SU-DHL-6 (cell line): ENCODE data around the gene ZNF641.

Experiments
- H2AFZ ChIP-seq: fragments of 200-600 bp; sonication (generic); 2 replicates; pipeline ENCODE4 v1.6.1; 2014; ENCODE audit warnings: low read depth, mild to moderate bottlenecking, moderate library complexity, mixed read lengths, antibody characterized with exemption, low read length; ENCODE audit not compliant: severe bottlenecking
- H3F3A ChIP-seq: fragments of 200-600 bp; shearing (Covaris generic); 2 replicates; pipeline ENCODE4 v1.6.0; 2016; ENCODE audit warnings: antibody characterized with exemption, mild to moderate bottlenecking; ENCODE audit not compliant: insufficient read depth
- H3K27ac ChIP-seq: fragments of 200-600 bp; sonication (generic); 2 replicates; pipeline ENCODE4 v1.5.1; 2016; ENCODE audit warnings: low read depth, mild to moderate bottlenecking, low read length, moderate library complexity, mixed read lengths
- H3K27me3 ChIP-seq: fragments of 200-600 bp; sonication (generic), shearing (Covaris generic); 2 replicates; pipeline ENCODE4 v1.6.0; 2014; ENCODE audit warnings: mild to moderate bottlenecking, low read length
- H3K36me3 ChIP-seq: fragments of 200-600 bp; sonication (generic); 2 replicates; pipeline ENCODE4 v1.6.1; 2014; ENCODE audit warnings: mild to moderate bottlenecking, low read length, mixed read lengths
- H3K4me2 ChIP-seq: fragments of 300-600, 200-600 bp; shearing (Covaris generic), sonication (generic); 2 replicates; pipeline ENCODE4 v1.6.0; 2014; ENCODE audit warnings: low read length, low read depth, mild to moderate bottlenecking; ENCODE audit not compliant: poor library complexity, severe bottlenecking
- H3K4me3 ChIP-seq: fragments of 200-600 bp; sonication (generic); 2 replicates; pipeline ENCODE4 v1.5.1; 2014; ENCODE audit warnings: antibody characterized with exemption, low read length, mild to moderate bottlenecking, mixed read lengths; ENCODE audit not compliant: insufficient read depth, poor library complexity, severe bottlenecking
- H3K79me2 ChIP-seq: fragments of 200-600 bp; sonication (generic); 2 replicates; pipeline ENCODE4 v1.6.1; 2014; ENCODE audit warnings: mild to moderate bottlenecking, low read length, moderate library complexity; ENCODE audit not compliant: insufficient read depth
- H3K9ac ChIP-seq: fragments of 200-600 bp; sonication (generic); 2 replicates; pipeline ENCODE4 v1.7.0; 2014; ENCODE audit warnings: mild to moderate bottlenecking, low read length
- H3K9me2 ChIP-seq: fragments of 200-600 bp; sonication (generic); replicated peaks from 2 replicates; pipeline ENCODE4 v1.6.1; 2014; ENCODE audit warnings: low read length; ENCODE audit not compliant: insufficient read depth
- H3K9me3 ChIP-seq: fragments of 200-600 bp; sonication (generic); 2 replicates; pipeline ENCODE4 v1.6.1; 2014; ENCODE audit warnings: low read length, mixed read lengths; ENCODE audit not compliant: insufficient read depth
- H4K20me1 ChIP-seq: fragments of 200-600 bp; sonication (generic); 2 replicates; pipeline ENCODE4 v1.6.1; 2014; ENCODE audit warnings: low read depth, mild to moderate bottlenecking, antibody characterized with exemption, low read length, moderate library complexity, mixed read lengths
- CTCF ChIP-seq: fragments of 200-600 bp; sonication (generic); IDR thresholded peaks from one replicate; pipeline ENCODE4 v1.5.1; 2017; ENCODE audit warnings: antibody characterized with exemption, mild to moderate bottlenecking, low read length, moderate library complexity; ENCODE audit not compliant: insufficient read depth, poor library complexity, severe bottlenecking
- EZH2phosphoT487 ChIP-seq: fragments of 200-600 bp; sonication (generic), shearing (Covaris generic); conservative IDR thresholded peaks from 2 replicates; pipeline ENCODE4 v1.6.1; 2018; ENCODE audit warnings: mild to moderate bottlenecking, antibody characterized with exemption, low read length, moderate library complexity, mixed read lengths

Gene ZNF641

GRCh38 chr12:48292040-48292439 is 58.7 kb downstream of the ZNF641 start:
- Histone ChIP-seq H3K79me2 (no peaks in the 10 kb centered on the region), H3K9me2 (no peaks in the 10 kb centered on the region), H3K9ac (no peak overlapping the region), H3K27ac (no peak overlapping the region), H3K27me3 (no peaks in the 10 kb centered on the region), H3K4me2 (no peak overlapping the region), H2AFZ (no peak overlapping the region), H3K4me3 (no peak overlapping the region), H4K20me1 (no peaks in the 10 kb centered on the region), H3K36me3 (no peaks in the 10 kb centered on the region), H3K9me3 (no peaks in the 10 kb centered on the region), H3F3A (no peaks in the 10 kb centered on the region)
- TF ChIP-seq CTCF (no peak), EZH2phosphoT487 (no peak)

- Histone ChIP-seq H3K27me3 (no peaks in the 10 kb centered on the region), H2AFZ (no peak overlapping the region), H3K79me2 (no peaks in the 10 kb centered on the region), H3K9me2 (no peaks in the 10 kb centered on the region), H4K20me1 (no peaks in the 10 kb centered on the region), H3K27ac (no peak overlapping the region), H3K36me3 (no peaks in the 10 kb centered on the region), H3K4me2 (no peak overlapping the region), H3F3A (no peaks in the 10 kb centered on the region), H3K9me3 (no peaks in the 10 kb centered on the region), H3K9ac (no peak overlapping the region), H3K4me3 (no peak overlapping the region)
- TF ChIP-seq EZH2phosphoT487 (no peak), CTCF (no peak)
Observed at GRCh38 chr12:48291511-48291910, 59.2 kb downstream of the ZNF641 start.

- Histone ChIP-seq H3K36me3 (no peaks in the 10 kb centered on the region), H3K9ac (no peak overlapping the region), H3F3A (no peaks in the 10 kb centered on the region), H3K4me2 (no peak overlapping the region), H2AFZ (no peak overlapping the region), H3K27ac (no peak overlapping the region), H3K9me3 (no peaks in the 10 kb centered on the region), H4K20me1 (no peaks in the 10 kb centered on the region), H3K79me2 (no peaks in the 10 kb centered on the region), H3K9me2 (no peaks in the 10 kb centered on the region), H3K4me3 (no peak overlapping the region), H3K27me3 (no peaks in the 10 kb centered on the region)
- TF ChIP-seq CTCF (no peak), EZH2phosphoT487 (no peak)
Observed at GRCh38 chr12:48288387-48289268, 62.1 kb downstream of the ZNF641 start.
